Measurements from ENCODE around the gene SYS1.
"Not testable (repeated sequence)": the region's sequence is repeated elsewhere in the genome, so short reads cannot be mapped to it uniquely, and the experiment has no call there.

Gene SYS1

DNA sequence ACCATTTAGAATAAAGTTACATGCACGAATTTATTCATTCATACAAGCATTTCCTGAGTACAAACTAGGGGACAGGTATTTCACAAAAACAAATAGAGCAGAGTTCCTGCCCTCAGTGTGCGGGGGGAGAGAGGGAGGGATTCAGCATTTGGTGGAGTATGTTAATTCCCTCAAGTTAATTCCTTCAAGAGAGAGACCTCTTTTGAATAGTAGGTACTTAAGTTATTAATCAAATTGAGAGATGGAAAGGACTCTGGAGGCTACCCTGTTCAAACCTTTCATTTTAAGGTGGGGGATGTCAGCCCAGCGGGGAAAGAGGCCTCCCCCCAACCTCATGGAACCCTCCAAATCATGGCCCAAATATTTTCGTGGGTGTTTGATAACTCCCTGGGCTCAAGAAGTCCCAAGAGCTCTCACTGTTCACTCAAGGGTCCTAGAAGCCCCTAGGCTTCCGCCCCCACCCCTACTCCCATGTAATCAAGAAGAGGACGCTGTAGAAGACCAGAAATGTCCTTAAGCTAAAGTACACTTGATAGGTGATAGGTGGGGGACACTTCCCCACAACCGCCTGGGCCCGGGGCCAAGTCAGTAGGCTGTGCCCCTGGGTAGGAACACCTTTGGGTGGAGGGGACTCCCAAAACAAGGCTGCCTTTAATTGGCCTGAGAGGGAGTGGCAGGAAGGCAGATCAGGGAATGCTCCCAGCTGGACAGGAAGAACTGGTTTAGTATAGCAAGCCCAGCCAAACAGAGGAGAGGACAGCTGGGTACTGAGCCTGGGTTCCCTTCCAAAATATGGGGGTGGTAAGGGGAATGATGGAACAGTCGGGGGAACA lies 17.6 kb upstream of the SYS1 start:
- peaks cover 61 to 74% of the 10 kb centered on the region in 2 donors for H3K4me1 ChIP-seq (ENCODE audit: control insufficient read depth in 2 of 2, insufficient read depth in 2 of 2, low read length in 2 of 2)
- H3K9me3 ChIP-seq (ENCODE audit: control insufficient read depth in 2 of 2, low read length in 2 of 2), result no peaks in the 10 kb centered on the region
- H3K9ac ChIP-seq (ENCODE audit: low read depth in 1 of 2, low read length in 2 of 2), result peak overlapping the region; percentile 91 to 96
- H3K27ac ChIP-seq (ENCODE audit: low read depth in 2 of 2, low read length in 2 of 2), result peak overlapping the region; percentile 82 to 91
- peaks cover 0 to 3% of the 10 kb centered on the region in 2 donors for H3K36me3 ChIP-seq (ENCODE audit: control insufficient read depth in 2 of 2, insufficient read depth in 2 of 2, low read length in 2 of 2)
- H3K4me3 ChIP-seq (ENCODE audit: low read length in 2 of 2), result peak overlapping the region; percentile 79 to 94
- no peaks in the 10 kb centered on the region for H3K27me3 ChIP-seq (ENCODE audit: control insufficient read depth in 2 of 2, insufficient read depth in 2 of 2, low read length in 2 of 2)

DNA sequence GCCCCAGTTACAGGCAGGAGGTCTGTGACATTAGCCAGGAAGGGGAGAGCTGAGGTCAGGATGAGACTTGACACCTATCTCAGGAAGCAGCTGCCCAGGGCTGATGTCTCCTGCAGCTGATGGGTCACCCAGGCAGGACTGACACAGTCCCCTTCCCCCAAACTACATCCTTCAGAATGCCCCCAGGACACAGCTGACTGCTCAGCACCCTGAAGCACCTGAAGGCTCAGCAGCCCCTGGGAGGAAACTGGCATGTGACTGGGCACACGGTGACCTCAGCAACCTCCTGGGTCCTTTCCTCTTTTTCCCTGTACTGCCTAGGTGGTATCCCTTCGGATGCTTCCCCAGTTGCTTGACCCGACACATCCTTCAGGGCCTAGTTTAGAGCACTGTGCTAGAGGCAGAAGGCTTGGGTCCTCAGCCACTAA lies 16.7 kb upstream of the SYS1 start:
- Histone ChIP-seq H3K27ac (ENCODE audit: low read depth in 2 of 2, low read length in 2 of 2) (peak overlapping the region; percentile 82 to 91), H3K9me3 (ENCODE audit: control insufficient read depth in 2 of 2, low read length in 2 of 2) (no peaks in the 10 kb centered on the region), H3K27me3 (ENCODE audit: control insufficient read depth in 2 of 2, insufficient read depth in 2 of 2, low read length in 2 of 2) (no peaks in the 10 kb centered on the region), H3K9ac (ENCODE audit: low read depth in 1 of 2, low read length in 2 of 2) (peak overlapping the region; percentile 91 to 96), H3K4me3 (ENCODE audit: low read length in 2 of 2) (peak overlapping the region; percentile 79 to 94), H3K4me1 (ENCODE audit: control insufficient read depth in 2 of 2, insufficient read depth in 2 of 2, low read length in 2 of 2) (peaks cover 52 to 64% of the 10 kb centered on the region in 2 donors), H3K36me3 (ENCODE audit: control insufficient read depth in 2 of 2, insufficient read depth in 2 of 2, low read length in 2 of 2) (no peaks in the 10 kb centered on the region)

GRCh38 chr20:45346851-45347250 lies 16.1 kb upstream of the SYS1 start:
- H3K4me3 ChIP-seq (ENCODE audit: low read length in 2 of 2), result peak overlapping the region; percentile 79 to 94
- H3K9ac ChIP-seq (ENCODE audit: low read depth in 1 of 2, low read length in 2 of 2), result peak overlapping the region; percentile 91 to 96
- no peaks in the 10 kb centered on the region for H3K9me3 ChIP-seq (ENCODE audit: control insufficient read depth in 2 of 2, low read length in 2 of 2)
- peaks cover 46 to 58% of the 10 kb centered on the region in 2 donors for H3K4me1 ChIP-seq (ENCODE audit: control insufficient read depth in 2 of 2, insufficient read depth in 2 of 2, low read length in 2 of 2)
- H3K36me3 ChIP-seq (ENCODE audit: control insufficient read depth in 2 of 2, insufficient read depth in 2 of 2, low read length in 2 of 2), result no peaks in the 10 kb centered on the region
- H3K27ac ChIP-seq (ENCODE audit: low read depth in 2 of 2, low read length in 2 of 2), result peak overlapping the region; percentile 82 to 91
- no peaks in the 10 kb centered on the region for H3K27me3 ChIP-seq (ENCODE audit: control insufficient read depth in 2 of 2, insufficient read depth in 2 of 2, low read length in 2 of 2)

DNA sequence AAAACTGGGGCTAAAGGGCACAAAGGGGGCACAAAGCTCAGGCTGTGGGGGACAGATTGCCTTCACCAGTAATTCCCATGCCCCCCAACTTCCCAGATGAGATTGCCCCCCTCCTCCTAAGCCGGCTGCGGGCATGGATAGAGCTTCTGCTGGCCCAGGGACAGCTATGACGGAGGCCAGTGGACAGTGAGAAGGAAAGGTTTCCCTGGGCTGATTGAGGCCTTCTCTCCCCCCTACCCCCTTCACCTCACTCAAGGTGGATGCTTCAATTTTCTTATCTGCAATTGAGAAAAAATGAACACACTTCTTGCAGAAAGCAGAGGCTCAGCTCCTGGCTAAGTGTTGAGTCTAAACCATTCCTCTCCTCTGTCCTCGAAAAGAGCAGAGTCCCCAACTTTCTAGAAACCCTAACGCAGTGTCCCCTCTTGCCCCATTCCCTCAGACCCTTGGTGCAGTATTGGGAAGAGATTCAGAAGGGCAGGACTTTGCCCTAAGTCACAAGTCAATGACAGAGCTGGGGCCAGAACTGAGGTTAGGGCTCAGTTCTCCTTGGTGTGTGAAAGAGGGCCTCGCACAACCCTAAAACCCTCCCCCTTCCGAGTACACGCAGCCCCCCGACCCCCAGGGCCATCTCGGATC lies 15.5 kb upstream of the SYS1 start:
- Histone ChIP-seq H3K4me3 (ENCODE audit: low read length in 2 of 2) (peak overlapping the region; percentile 79 to 94), H3K27ac (ENCODE audit: low read depth in 2 of 2, low read length in 2 of 2) (peak overlapping the region; percentile 82 to 91), H3K36me3 (ENCODE audit: control insufficient read depth in 2 of 2, insufficient read depth in 2 of 2, low read length in 2 of 2) (no peaks in the 10 kb centered on the region), H3K9me3 (ENCODE audit: control insufficient read depth in 2 of 2, low read length in 2 of 2) (no peaks in the 10 kb centered on the region), H3K9ac (ENCODE audit: low read depth in 1 of 2, low read length in 2 of 2) (peak overlapping the region; percentile 91 to 96), H3K4me1 (ENCODE audit: control insufficient read depth in 2 of 2, insufficient read depth in 2 of 2, low read length in 2 of 2) (peaks cover 41 to 53% of the 10 kb centered on the region in 2 donors), H3K27me3 (ENCODE audit: control insufficient read depth in 2 of 2, insufficient read depth in 2 of 2, low read length in 2 of 2) (no peaks in the 10 kb centered on the region)

DNA sequence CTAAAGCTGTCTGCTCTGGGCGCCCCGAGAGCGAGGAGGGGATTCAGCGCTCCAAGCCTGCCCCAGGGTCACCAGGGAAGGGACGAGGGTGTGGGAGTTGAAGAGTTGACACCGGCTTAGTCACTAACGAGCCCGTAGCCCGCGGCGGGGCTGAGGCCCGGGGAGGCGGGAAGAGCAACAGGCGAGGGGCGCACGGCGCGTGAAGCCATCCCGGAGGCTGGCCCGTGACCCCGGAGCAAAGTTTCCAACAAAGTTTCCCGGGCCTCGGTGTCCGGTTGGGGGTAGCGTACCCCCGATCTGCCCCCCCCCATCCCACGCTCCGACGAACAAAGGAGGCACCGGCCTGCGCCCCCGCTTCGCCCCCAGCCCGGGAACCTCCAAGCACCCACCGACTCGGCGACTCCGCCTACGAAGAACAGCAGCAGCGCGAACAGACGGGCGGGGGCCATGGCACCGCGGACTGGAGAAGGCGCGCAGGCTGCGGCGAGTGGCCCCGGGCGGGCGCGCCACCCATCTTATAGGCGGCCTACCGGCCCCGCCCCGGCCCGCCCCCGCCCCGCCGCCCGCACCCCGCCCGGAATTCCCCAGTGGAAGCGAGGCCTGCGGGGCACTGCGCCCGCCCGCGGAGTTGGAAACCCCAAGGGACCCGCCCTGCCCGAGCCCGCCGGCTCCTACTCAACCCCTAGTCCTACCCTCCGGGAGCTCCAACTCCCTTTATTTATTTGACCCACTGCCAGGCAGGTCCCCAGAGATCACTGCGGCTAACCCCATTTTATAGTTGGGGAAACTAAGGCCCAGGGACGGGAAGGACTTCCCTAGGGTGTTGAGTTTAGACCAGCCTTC lies 14.8 kb upstream of the SYS1 start, which contains the start of gene SDC4:
TSS of gene SDC4 (minus strand) at position 489 of the 843 bp plus-strand sequence. CDS start at position 449, 40 bp downstream.
- no peaks in the 10 kb centered on the region for H3K36me3 ChIP-seq (ENCODE audit: control insufficient read depth in 2 of 2, insufficient read depth in 2 of 2, low read length in 2 of 2)
- no peaks in the 10 kb centered on the region for H3K9me3 ChIP-seq (ENCODE audit: control insufficient read depth in 2 of 2, low read length in 2 of 2)
- H3K9ac ChIP-seq (ENCODE audit: low read depth in 1 of 2, low read length in 2 of 2), result peak within 1 kb of the TSS; percentile 91 to 96
- peak within 1 kb of the TSS; percentile 79 to 94 for H3K4me3 ChIP-seq (ENCODE audit: low read length in 2 of 2)
- peaks cover 34 to 45% of the 10 kb centered on the region in 2 donors for H3K4me1 ChIP-seq (ENCODE audit: control insufficient read depth in 2 of 2, insufficient read depth in 2 of 2, low read length in 2 of 2)
- peak within 1 kb of the TSS; percentile 82 to 91 for H3K27ac ChIP-seq (ENCODE audit: low read depth in 2 of 2, low read length in 2 of 2)
- no peaks in the 10 kb centered on the region for H3K27me3 ChIP-seq (ENCODE audit: control insufficient read depth in 2 of 2, insufficient read depth in 2 of 2, low read length in 2 of 2)

GRCh38 chr20:45350217-45350616 lies 12.7 kb upstream of the SYS1 start:
- Histone ChIP-seq H3K27me3 (ENCODE audit: control insufficient read depth in 2 of 2, insufficient read depth in 2 of 2, low read length in 2 of 2) (no peaks in the 10 kb centered on the region), H3K36me3 (ENCODE audit: control insufficient read depth in 2 of 2, insufficient read depth in 2 of 2, low read length in 2 of 2) (no peaks in the 10 kb centered on the region), H3K9ac (ENCODE audit: low read depth in 1 of 2, low read length in 2 of 2) (no peak overlapping the region), H3K4me3 (ENCODE audit: low read length in 2 of 2) (no peak overlapping the region), H3K4me1 (ENCODE audit: control insufficient read depth in 2 of 2, insufficient read depth in 2 of 2, low read length in 2 of 2) (peaks cover 15 to 25% of the 10 kb centered on the region in 2 donors), H3K27ac (ENCODE audit: low read depth in 2 of 2, low read length in 2 of 2) (no peak overlapping the region), H3K9me3 (ENCODE audit: control insufficient read depth in 2 of 2, low read length in 2 of 2) (no peaks in the 10 kb centered on the region)

DNA sequence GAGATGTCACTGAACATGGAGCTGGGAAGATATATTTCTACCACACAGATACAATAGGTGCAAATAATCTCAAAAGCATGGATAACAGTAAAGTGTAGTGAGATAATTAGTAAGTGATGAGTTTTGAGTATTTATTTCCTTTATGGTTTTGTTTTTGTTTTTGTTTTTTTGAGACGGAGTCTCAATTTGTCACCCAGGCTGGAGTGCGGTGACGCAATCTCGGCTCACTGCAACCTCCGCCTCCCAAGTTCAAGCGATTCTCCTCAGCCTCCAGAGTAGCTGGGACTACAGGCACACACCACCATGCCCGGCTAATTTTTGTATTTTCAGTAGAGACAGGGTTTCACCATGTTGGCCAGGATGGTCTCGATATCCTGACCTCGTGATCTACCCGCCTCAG lies 12.2 kb upstream of the SYS1 start:
- H3K27me3 ChIP-seq (ENCODE audit: control insufficient read depth in 2 of 2, insufficient read depth in 2 of 2, low read length in 2 of 2); H3K4me3 ChIP-seq (ENCODE audit: low read length in 2 of 2); H3K36me3 ChIP-seq (ENCODE audit: control insufficient read depth in 2 of 2, insufficient read depth in 2 of 2, low read length in 2 of 2); H3K27ac ChIP-seq (ENCODE audit: low read depth in 2 of 2, low read length in 2 of 2); H3K9me3 ChIP-seq (ENCODE audit: control insufficient read depth in 2 of 2, low read length in 2 of 2); H3K9ac ChIP-seq (ENCODE audit: low read depth in 1 of 2, low read length in 2 of 2): not testable (repeated sequence)
- peaks cover 10 to 19% of the 10 kb centered on the region in 2 donors for H3K4me1 ChIP-seq (ENCODE audit: control insufficient read depth in 2 of 2, insufficient read depth in 2 of 2, low read length in 2 of 2)

GRCh38 chr20:45352729-45353128 lies 10.2 kb upstream of the SYS1 start:
- Histone ChIP-seq H3K4me1 (ENCODE audit: control insufficient read depth in 2 of 2, insufficient read depth in 2 of 2, low read length in 2 of 2) (peaks cover 1 to 9% of the 10 kb centered on the region in 2 donors), H3K27me3 (ENCODE audit: control insufficient read depth in 2 of 2, insufficient read depth in 2 of 2, low read length in 2 of 2) (no peaks in the 10 kb centered on the region), H3K36me3 (ENCODE audit: control insufficient read depth in 2 of 2, insufficient read depth in 2 of 2, low read length in 2 of 2) (no peaks in the 10 kb centered on the region), H3K9me3 (ENCODE audit: control insufficient read depth in 2 of 2, low read length in 2 of 2) (no peaks in the 10 kb centered on the region), H3K9ac (ENCODE audit: low read depth in 1 of 2, low read length in 2 of 2) (no peak overlapping the region), H3K4me3 (ENCODE audit: low read length in 2 of 2) (no peak overlapping the region), H3K27ac (ENCODE audit: low read depth in 2 of 2, low read length in 2 of 2) (no peak overlapping the region)

GRCh38 chr20:45353746-45354145 lies 9.2 kb upstream of the SYS1 start:
- Histone ChIP-seq H3K4me3 (ENCODE audit: low read length in 2 of 2) (no peak overlapping the region), H3K27me3 (ENCODE audit: control insufficient read depth in 2 of 2, insufficient read depth in 2 of 2, low read length in 2 of 2) (no peaks in the 10 kb centered on the region), H3K27ac (ENCODE audit: low read depth in 2 of 2, low read length in 2 of 2) (no peak overlapping the region), H3K9ac (ENCODE audit: low read depth in 1 of 2, low read length in 2 of 2) (no peak overlapping the region), H3K36me3 (ENCODE audit: control insufficient read depth in 2 of 2, insufficient read depth in 2 of 2, low read length in 2 of 2) (no peaks in the 10 kb centered on the region), H3K9me3 (ENCODE audit: control insufficient read depth in 2 of 2, low read length in 2 of 2) (no peaks in the 10 kb centered on the region), H3K4me1 (ENCODE audit: control insufficient read depth in 2 of 2, insufficient read depth in 2 of 2, low read length in 2 of 2) (peaks cover 8 to 10% of the 10 kb centered on the region in 2 donors)
